Fibroblast of gingiva (primary cell): ENCODE data around the gene UBR3.
"Not testable (repeated sequence)": the region's sequence is repeated elsewhere in the genome, so short reads cannot be mapped to it uniquely, and the experiment has no call there.

Experiments used
- DNase-seq: peaks from one replicate; pipeline ENCODE4 v3.0.0-alpha.2; 2011; ENCODE audit warnings: low read depth

Gene UBR3

GRCh38 chr2:169822036-169822435, 5.2 kb upstream of the UBR3 start:
- no peak for DNase-seq

GRCh38 chr2:169822785-169823392, 4.4 kb upstream of the UBR3 start:
- no peak for DNase-seq

- peak; percentile 66 for DNase-seq
Measured at GRCh38 chr2:169823996-169824372, 3.3 kb upstream of the UBR3 start.

- DNase-seq = peak; percentile 76
Measured at GRCh38 chr2:169824373-169825333, 2.6 kb upstream of the UBR3 start, which contains the start of gene METTL5. Gene METTL5 (minus strand): TSS chr2:169824905. CDS start chr2:169824597, 308 bp downstream.

GRCh38 chr2:169828141-169828811, 1.0 kb downstream of the UBR3 start:
- DNase-seq = peak; percentile 45

- DNase-seq = no peak
Measured at GRCh38 chr2:169834401-169834800, 7.1 kb downstream of the UBR3 start.

- DNase-seq = no peak
Measured at GRCh38 chr2:169838743-169839489, 11.7 kb downstream of the UBR3 start.

GRCh38 chr2:169839954-169840746, 12.9 kb downstream of the UBR3 start:
- DNase-seq = no peak

GRCh38 chr2:169840747-169841142, 13.5 kb downstream of the UBR3 start:
- no peak for DNase-seq

GRCh38 chr2:169841625-169842024, 14.4 kb downstream of the UBR3 start:
- not testable (repeated sequence) for DNase-seq

- no peak for DNase-seq
Measured at GRCh38 chr2:169845016-169845415, 17.8 kb downstream of the UBR3 start.

GRCh38 chr2:169848959-169849693, 21.9 kb downstream of the UBR3 start:
- DNase-seq = not testable (repeated sequence)

- no peak for DNase-seq
Measured at GRCh38 chr2:169849710-169850109, 22.5 kb downstream of the UBR3 start.

- no peak for DNase-seq
Measured at GRCh38 chr2:169853041-169853668, 25.9 kb downstream of the UBR3 start.

- DNase-seq = not testable (repeated sequence)
Measured at GRCh38 chr2:169855281-169856258, 28.3 kb downstream of the UBR3 start.

GRCh38 chr2:169859423-169859822, 32.2 kb downstream of the UBR3 start:
- DNase-seq = no peak

- DNase-seq = no peak
Measured at GRCh38 chr2:169860149-169860548, 32.9 kb downstream of the UBR3 start.

GRCh38 chr2:169862816-169863215, 35.6 kb downstream of the UBR3 start:
- no peak for DNase-seq

- no peak for DNase-seq
Measured at GRCh38 chr2:169865492-169865891, 38.2 kb downstream of the UBR3 start.
